Thymus (tissue), 11 donors: ENCODE measurements around the gene MANSC4. TPM values are rescaled to one million over a fixed set of nuclear protein-coding genes. Genes with fewer than 3 reads are reported as not detected.

Experiments used
- DNase-seq, 9 donors: peaks; one replicate each; pipeline ENCODE4 v3.0.0-alpha.2; 2013; ENCODE audit warnings: low spot score in 9 of 9, low read depth in 6 of 9, missing footprints in 1 of 9
- H3K27ac ChIP-seq, 2 donors: one replicate each; pipeline ENCODE4 v1.5.1; 2013; ENCODE audit warnings: control low read depth in 1 of 2, low read depth in 1 of 2, low read length in 1 of 2, mild to moderate bottlenecking in 1 of 2, moderate library complexity in 1 of 2
- H3K27me3 ChIP-seq, 2 donors: one replicate each; pipeline ENCODE4 v1.5.1; 2013; ENCODE audit warnings: low read length in 1 of 2; ENCODE audit not compliant: control insufficient read depth in 2 of 2, insufficient read depth in 1 of 2
- H3K36me3 ChIP-seq, 2 donors: one replicate each; pipeline ENCODE4 v1.5.1; 2013; ENCODE audit warnings: low read length in 1 of 2, mild to moderate bottlenecking in 1 of 2, moderate library complexity in 1 of 2; ENCODE audit not compliant: control insufficient read depth in 2 of 2, insufficient read depth in 2 of 2
- H3K4me1 ChIP-seq, 2 donors: one replicate each; pipeline ENCODE4 v1.5.1; 2013; ENCODE audit warnings: low read length in 2 of 2; ENCODE audit not compliant: control insufficient read depth in 2 of 2, insufficient read depth in 2 of 2
- H3K4me3 ChIP-seq, 2 donors: one replicate each; pipeline ENCODE4 v1.5.1; 2013; ENCODE audit warnings: low read length in 2 of 2, control low read depth in 1 of 2, mild to moderate bottlenecking in 1 of 2
- H3K9me3 ChIP-seq, 2 donors: one replicate each; pipeline ENCODE4 v1.5.1; 2013; ENCODE audit warnings: low read length in 1 of 2, mild to moderate bottlenecking in 1 of 2; ENCODE audit not compliant: control insufficient read depth in 2 of 2, insufficient read depth in 1 of 2
- WGBS: extraction: QIAGEN DNeasy Blood & Tissue Kit; methylation state at CpG from one replicate; pipeline ENCODE4 v1.1.7; 2013; 5-methylcytosine and 5-hydroxymethylcytosine counted together
- polyA plus RNA-seq: library from polyadenylated mRNA; stranded (reverse); fragments of 200-250 nt; gene quantifications from one replicate; pipeline ENCODE4 v1.2.3, GENCODE V29; 2013
- total RNA-seq: library from RNA; stranded (reverse); fragments of 120-200 nt; gene quantifications from one replicate; pipeline ENCODE4 v1.2.4, GENCODE V29; 2013
- donor health status: healthy.

MANSC4 gene
- total and polyA plus RNA-seq, 2 donors = 0.11 to 0.14 TPM

DNA sequence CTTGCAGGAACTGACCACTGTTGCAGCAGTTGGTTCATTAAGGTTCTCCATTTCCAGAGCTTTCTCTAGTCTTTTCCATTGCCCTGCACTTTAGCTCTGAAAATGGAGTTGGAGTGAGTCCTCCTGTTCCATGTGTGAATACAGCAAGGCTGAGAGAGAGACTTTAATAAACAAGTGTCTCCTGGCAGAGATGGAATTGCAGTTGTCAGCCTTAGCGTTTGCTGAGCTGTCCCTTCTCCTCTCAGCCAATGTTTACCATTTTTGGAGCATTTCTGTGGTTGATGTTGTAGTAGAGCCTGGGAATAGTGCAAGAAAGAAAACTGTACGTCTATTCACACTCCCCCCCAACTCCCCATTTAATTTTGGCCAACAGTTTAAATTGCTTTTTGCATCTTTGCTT, 7.5 kb upstream of the MANSC4 start:
- Histone ChIP-seq H3K4me3 (no peak overlapping the region), H3K27me3 (no peaks in the 10 kb centered on the region), H3K4me1 (no peaks in the 10 kb centered on the region), H3K9me3 (no peaks in the 10 kb centered on the region), H3K36me3 (peaks cover 9 to 21% of the 10 kb centered on the region in 2 donors), H3K27ac (no peak overlapping the region)
- 94% methylated on average over 2 of the region's 2 CpGs for WGBS
- no peak for DNase-seq

DNA sequence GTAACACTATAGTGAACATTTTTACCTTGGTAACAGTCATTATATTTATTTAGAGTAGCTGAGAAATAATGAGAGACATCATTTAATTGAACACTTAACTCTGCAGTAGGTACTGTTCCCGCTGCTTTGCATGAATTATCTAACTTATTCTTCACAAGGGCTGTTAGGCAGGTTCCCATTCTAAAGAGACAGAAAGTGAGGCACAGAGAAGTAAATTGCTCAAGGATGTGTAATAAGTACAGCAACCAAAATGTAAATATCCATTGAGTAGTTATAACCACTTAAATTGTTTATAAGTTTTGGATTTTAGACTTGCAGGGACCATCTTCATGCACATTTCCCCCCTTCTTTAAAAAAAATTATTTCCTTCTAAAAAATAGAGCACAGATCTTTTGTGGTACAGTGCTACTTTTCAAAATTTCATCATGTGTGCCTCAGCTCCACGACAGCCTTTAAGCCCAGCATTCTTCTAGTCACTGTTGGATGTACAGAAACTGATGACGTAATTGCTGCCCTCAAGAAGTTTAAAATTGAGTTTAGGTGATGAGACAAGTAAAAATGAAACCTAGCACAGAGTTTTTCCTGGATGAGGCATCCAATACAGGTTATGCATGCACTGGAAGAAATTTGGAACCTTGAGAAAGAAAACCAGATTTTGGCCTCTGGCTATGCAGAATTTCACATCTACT, 6.0 kb upstream of the MANSC4 start:
- peaks cover 7 to 10% of the 10 kb centered on the region in 2 donors for H3K4me1 ChIP-seq
- DNase-seq = no peak
- no peak overlapping the region for H3K4me3 ChIP-seq
- H3K36me3 ChIP-seq = peaks cover under 1 to 11% of the 10 kb centered on the region in 2 donors
- no peaks in the 10 kb centered on the region for H3K27me3 ChIP-seq
- H3K27ac ChIP-seq = no peak overlapping the region
- H3K9me3 ChIP-seq = no peaks in the 10 kb centered on the region
- 94% methylated on average over 3 of the region's 3 CpGs for WGBS

DNA sequence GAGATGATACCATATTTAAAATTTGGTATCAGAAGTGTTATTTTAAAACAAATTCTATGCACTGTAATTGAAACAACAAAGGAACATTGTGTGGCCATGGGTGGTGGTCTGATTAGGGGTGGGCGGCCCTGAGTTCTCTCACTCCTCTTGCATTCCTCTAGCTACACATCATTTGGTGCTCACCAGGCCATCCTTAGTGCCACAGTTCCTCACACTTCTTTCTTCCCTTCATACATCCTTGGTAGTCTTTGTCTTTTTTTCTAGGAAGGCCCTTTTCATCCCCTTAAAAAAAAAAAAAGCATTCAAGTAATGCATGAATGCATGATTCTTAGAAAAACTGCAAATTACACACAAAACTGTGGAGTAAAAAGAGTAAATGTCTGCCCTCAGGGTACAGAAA, 2.4 kb upstream of the MANSC4 start:
- H3K27ac ChIP-seq = no peak overlapping the region
- H3K9me3 ChIP-seq = no peaks in the 10 kb centered on the region
- H3K4me1 ChIP-seq = peaks cover 14 to 21% of the 10 kb centered on the region in 2 donors
- no peaks in the 10 kb centered on the region for H3K27me3 ChIP-seq
- WGBS = 94% methylated on average over 1 of the region's 1 CpG
- H3K4me3 ChIP-seq = no peak overlapping the region
- DNase-seq = no peak
- peaks cover 0 to 3% of the 10 kb centered on the region in 2 donors for H3K36me3 ChIP-seq

DNA sequence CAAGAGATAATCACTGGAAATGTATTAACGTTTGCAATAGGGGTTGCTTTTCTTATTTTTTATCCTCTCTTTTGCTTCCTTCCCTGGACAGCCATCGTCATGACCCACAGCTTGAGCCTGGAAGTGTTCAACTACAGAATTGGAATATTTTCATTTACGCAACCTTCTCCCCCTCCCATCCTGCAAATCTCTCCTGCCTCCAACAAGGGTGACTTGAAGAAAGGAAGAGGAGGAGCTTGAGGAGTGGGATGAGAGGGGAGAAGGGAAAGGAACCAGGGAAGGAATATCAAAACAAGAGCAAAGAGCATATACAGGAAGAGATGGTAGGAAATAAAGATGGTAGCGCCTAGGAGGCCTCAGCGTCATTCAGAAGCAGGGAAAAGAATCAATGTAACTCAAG, 1.6 kb upstream of the MANSC4 start:
- peaks cover 0 to 3% of the 10 kb centered on the region in 2 donors for H3K36me3 ChIP-seq
- no peaks in the 10 kb centered on the region for H3K27me3 ChIP-seq
- peaks cover 14 to 21% of the 10 kb centered on the region in 2 donors for H3K4me1 ChIP-seq
- no peaks in the 10 kb centered on the region for H3K9me3 ChIP-seq
- no peak for DNase-seq
- no peak overlapping the region for H3K27ac ChIP-seq
- 89% methylated on average over 5 of the region's 5 CpGs for WGBS
- H3K4me3 ChIP-seq = no peak overlapping the region

DNA sequence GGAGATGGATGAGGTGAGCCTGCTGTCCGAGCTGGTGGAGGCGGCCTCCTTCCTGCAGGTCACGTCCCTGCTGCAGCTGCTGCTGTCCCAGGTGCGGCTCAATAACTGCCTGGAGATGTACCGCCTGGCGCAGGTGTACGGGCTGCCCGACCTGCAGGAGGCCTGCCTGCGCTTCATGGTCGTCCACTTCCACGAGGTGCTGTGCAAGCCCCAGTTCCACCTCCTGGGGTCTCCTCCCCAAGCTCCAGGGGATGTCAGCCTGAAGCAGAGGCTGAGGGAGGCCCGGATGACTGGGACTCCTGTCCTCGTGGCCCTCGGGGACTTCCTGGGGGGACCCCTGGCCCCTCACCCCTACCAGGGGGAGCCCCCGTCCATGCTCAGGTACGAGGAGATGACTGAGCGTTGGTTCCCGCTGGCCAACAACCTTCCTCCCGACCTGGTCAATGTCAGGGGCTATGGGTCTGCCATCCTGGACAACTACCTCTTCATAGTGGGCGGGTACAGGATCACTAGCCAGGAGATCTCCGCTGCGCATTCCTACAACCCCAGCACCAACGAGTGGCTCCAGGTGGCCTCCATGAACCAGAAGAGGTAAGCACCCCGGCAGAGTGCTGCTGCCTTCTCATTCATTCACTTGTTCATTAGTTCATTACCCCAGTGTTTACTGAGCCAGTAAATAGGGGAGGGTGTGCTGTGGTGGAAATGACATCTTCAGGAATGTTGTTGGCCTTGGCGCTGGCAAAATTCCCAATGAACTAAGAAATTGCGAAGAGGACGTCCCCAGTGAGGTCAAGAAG, 774 bp upstream of the MANSC4 start:
- DNase-seq = peak in 6 of 9 donors; percentile 9 to 46 (median 38)
- peak overlapping the region; percentile 62 to 84 for H3K27ac ChIP-seq
- H3K27me3 ChIP-seq = no peaks in the 10 kb centered on the region
- peak overlapping the region; percentile 68 to 91 for H3K4me3 ChIP-seq
- peaks cover 14 to 21% of the 10 kb centered on the region in 2 donors for H3K4me1 ChIP-seq
- peaks cover 0 to 3% of the 10 kb centered on the region in 2 donors for H3K36me3 ChIP-seq
- WGBS = 30% methylated on average over 27 of the region's 27 CpGs
- H3K9me3 ChIP-seq = no peaks in the 10 kb centered on the region

DNA sequence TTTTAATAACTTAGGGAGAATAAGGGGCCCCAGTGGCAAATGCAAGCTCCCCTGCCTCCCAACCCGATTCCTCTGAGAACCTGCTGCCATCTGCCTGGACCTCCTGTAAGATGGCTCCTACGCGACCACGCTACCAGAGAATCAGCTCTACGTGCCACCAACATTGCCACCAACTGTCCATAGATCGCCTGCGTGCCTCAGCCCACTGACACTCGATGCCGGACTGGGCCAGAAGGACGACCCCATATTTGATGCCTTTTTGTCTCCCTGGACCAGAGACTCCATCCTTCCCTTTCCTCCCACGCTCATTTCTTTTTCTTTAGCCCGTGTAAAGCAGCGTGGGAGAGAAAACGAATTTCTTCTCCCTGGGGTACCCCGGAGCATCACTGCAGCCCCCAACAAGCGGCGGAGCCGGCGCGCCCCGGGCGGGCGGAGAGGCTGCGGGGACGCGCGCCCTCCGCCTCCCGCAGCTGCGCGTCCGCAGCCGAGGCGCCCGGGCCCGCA, 568 bp downstream of the MANSC4 start:
- Histone ChIP-seq H3K4me1 (peaks cover 14 to 21% of the 10 kb centered on the region in 2 donors), H3K27ac (no peak overlapping the region), H3K36me3 (peaks cover 0 to 3% of the 10 kb centered on the region in 2 donors), H3K9me3 (no peaks in the 10 kb centered on the region), H3K27me3 (no peaks in the 10 kb centered on the region), H3K4me3 (peak overlapping the region; percentile 54 to 91)
- peak in 4 of 9 donors; percentile 9 to 20 (median 18) for DNase-seq
- WGBS = 6% methylated on average over 36 of the region's 36 CpGs

DNA sequence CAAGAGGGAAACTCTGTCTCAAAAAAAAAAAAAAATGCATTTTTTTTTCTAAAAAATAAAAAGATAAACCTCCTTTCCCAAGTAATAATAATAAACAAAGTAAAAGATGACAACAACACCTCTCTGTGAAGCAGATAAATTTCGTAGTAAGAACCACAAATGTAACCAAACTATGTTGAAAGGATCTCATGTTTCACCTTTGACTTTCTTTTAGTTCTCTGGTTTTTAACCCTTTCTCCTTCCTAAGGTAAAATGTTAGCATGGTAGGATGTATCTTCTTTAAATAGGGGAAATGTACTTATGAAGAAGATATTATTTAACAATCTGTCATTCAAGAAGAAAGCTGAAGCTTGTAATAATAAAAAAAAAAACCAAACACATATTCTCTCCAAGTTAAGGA, 1.8 kb downstream of the MANSC4 start:
- DNase-seq = no peak
- no peaks in the 10 kb centered on the region for H3K27me3 ChIP-seq
- H3K36me3 ChIP-seq = peaks cover 0 to 3% of the 10 kb centered on the region in 2 donors
- 61% methylated on average over 1 of the region's 1 CpG for WGBS
- H3K4me1 ChIP-seq = peaks cover 14 to 21% of the 10 kb centered on the region in 2 donors
- no peak overlapping the region for H3K27ac ChIP-seq
- no peak overlapping the region for H3K4me3 ChIP-seq
- H3K9me3 ChIP-seq = no peaks in the 10 kb centered on the region

DNA sequence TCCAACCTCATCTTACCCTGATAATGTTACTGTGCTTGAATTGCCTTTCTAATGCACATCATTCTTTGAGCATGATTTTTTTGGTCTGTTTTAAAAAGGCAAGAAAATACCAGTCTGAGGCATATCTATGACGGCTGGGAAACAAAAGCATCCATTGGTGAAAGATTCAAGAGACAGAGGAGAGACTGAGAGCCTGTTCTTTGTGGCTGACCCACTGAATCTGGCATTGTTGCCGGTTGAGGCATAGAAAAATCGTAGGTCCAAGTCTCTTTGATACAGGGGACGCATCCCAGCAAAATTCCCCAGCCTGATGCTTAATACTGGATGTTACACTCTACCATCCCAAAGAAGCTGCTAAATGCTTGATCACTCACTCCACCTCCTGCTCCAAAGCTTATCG, 2.9 kb downstream of the MANSC4 start:
- Histone ChIP-seq H3K4me3 (no peak overlapping the region), H3K4me1 (peaks cover 14 to 19% of the 10 kb centered on the region in 2 donors), H3K27me3 (no peaks in the 10 kb centered on the region), H3K9me3 (no peaks in the 10 kb centered on the region), H3K27ac (no peak overlapping the region), H3K36me3 (peaks cover 0 to 3% of the 10 kb centered on the region in 2 donors)
- 96% methylated on average over 5 of the region's 5 CpGs for WGBS
- DNase-seq = no peak
